Keratinocyte (primary cell): Measurements from ENCODE around the gene SLIT3. TPM values are rescaled to one million over a fixed set of nuclear protein-coding genes. Genes with fewer than 3 reads are reported as not detected.

Experiments
- DNase-seq: peaks from one replicate; pipeline ENCODE4 v3.0.0-alpha.2; 2011; ENCODE audit warnings: low read depth, missing footprints, low spot score
- FAIRE-seq: peaks from 2 replicates; lab custom pipeline; 2011; peaks lifted over from hg19 to GRCh38; lab: Jason Lieb, UNC
- H2AFZ ChIP-seq: 2 replicates; pipeline ENCODE4 v1.6.0; 2012; ENCODE audit warnings: low read length, control low read depth, inconsistent platforms; ENCODE audit not compliant: control insufficient read depth
- H3K27ac ChIP-seq: 2 replicates; pipeline ENCODE4 v1.5.1; 2011; ENCODE audit warnings: low read length; ENCODE audit not compliant: control insufficient read depth, insufficient read depth
- H3K27me3 ChIP-seq: 3 replicates; pipeline ENCODE4 v1.6.0; 2011; ENCODE audit warnings: low read length; ENCODE audit not compliant: control insufficient read depth, insufficient read depth; ENCODE audit errors: extremely low read depth
- H3K36me3 ChIP-seq, 2 experiments: 2 replicates in 1 of 2; 3 replicates in 1 of 2; pipeline ENCODE4 v1.5.1; 2011; ENCODE audit warnings: low read length in 2 of 2, mild to moderate bottlenecking in 1 of 2; ENCODE audit not compliant: control insufficient read depth in 2 of 2, insufficient read depth in 2 of 2; ENCODE audit errors: extremely low read depth in 1 of 2
- H3K4me1 ChIP-seq: 3 replicates; pipeline ENCODE4 v1.5.1; 2011; ENCODE audit warnings: low read length; ENCODE audit not compliant: control insufficient read depth, insufficient read depth; ENCODE audit errors: extremely low read depth
- H3K4me2 ChIP-seq: 3 replicates; pipeline ENCODE4 v1.6.0; 2011; ENCODE audit warnings: low read depth, low read length; ENCODE audit not compliant: control insufficient read depth, insufficient read depth; ENCODE audit errors: extremely low read depth
- H3K4me3 ChIP-seq, 3 experiments: fragments of 200-600 bp in 1 of 3; sonication (generic) in 1 of 3; 2 replicates in 2 of 3; 3 replicates in 1 of 3; pipeline ENCODE4 v1.5.1; 2011 to 2016; ENCODE audit warnings: low read length in 3 of 3, mild to moderate bottlenecking in 3 of 3, control low read depth in 2 of 3, inconsistent platforms in 1 of 3, low read depth in 1 of 3, mixed read lengths in 1 of 3, mixed run types in 1 of 3, moderate library complexity in 1 of 3; ENCODE audit not compliant: control insufficient read depth in 2 of 3, insufficient read depth in 2 of 3; ENCODE audit errors: extremely low read depth in 1 of 3
- H3K79me2 ChIP-seq: 2 replicates; pipeline ENCODE4 v1.6.0; 2012; ENCODE audit warnings: low read length; ENCODE audit not compliant: control insufficient read depth, insufficient read depth
- H3K9ac ChIP-seq: 3 replicates; pipeline ENCODE4 v1.6.0; 2011; ENCODE audit warnings: low read length; ENCODE audit not compliant: control insufficient read depth, insufficient read depth; ENCODE audit errors: extremely low read depth
- H3K9me1 ChIP-seq: 3 replicates; pipeline ENCODE4 v1.6.0; 2011; ENCODE audit warnings: low read length; ENCODE audit not compliant: control insufficient read depth, insufficient read depth; ENCODE audit errors: extremely low read depth
- H3K9me3 ChIP-seq: 2 replicates; pipeline ENCODE4 v1.5.1; 2012; ENCODE audit warnings: low read depth, low read length; ENCODE audit not compliant: control insufficient read depth
- H4K20me1 ChIP-seq: 3 replicates; pipeline ENCODE4 v1.6.0; 2011; ENCODE audit warnings: low read length; ENCODE audit not compliant: control insufficient read depth, insufficient read depth; ENCODE audit errors: extremely low read depth
- CTCF ChIP-seq, 3 experiments: IDR thresholded peaks in 1 of 3; conservative IDR thresholded peaks in 1 of 3; optimal IDR thresholded peaks in 1 of 3; 2 replicates in 2 of 3; 3 replicates in 1 of 3; pipeline versions ENCODE3 to v1.5.1; 2011; ENCODE audit warnings: low read length in 3 of 3, mild to moderate bottlenecking in 3 of 3, moderate library complexity in 2 of 3, control low read depth in 1 of 3, inconsistent platforms in 1 of 3; ENCODE audit not compliant: insufficient read depth in 2 of 3; ENCODE audit errors: extremely low read depth in 1 of 3
- EZH2 ChIP-seq: IDR thresholded peaks from one replicate; pipeline ENCODE4 v1.6.1; 2012; ENCODE audit warnings: inconsistent platforms, mild to moderate bottlenecking, low read length, moderate library complexity
- dilution Hi-C: fragments of 300-500 bp; cut with MboI; formaldehyde crosslinking; loops from one replicate; pipeline ENCODE4 v1.7.0; 2020; ENCODE audit warnings: low sequenced_read_pairs; ENCODE audit not compliant: extremely low pct_ligation_motif_present
- polyA plus RNA-seq, 5 experiments: library from polyadenylated mRNA; depleted of rRNA in 3 of 5; stranded (reverse) in 3 of 5; stranded (forward) in 1 of 5; unstranded in 1 of 5; fragments of >200 nt; gene quantifications; 1 replicate in 1 of 5; 2 replicates in 3 of 5; 3 replicates in 1 of 5; pipeline versions ENCODE4 v1.2.1 to v1.2.3, GENCODE V29; 2011 to 2012; ENCODE audit warnings: missing spikeins in 2 of 5, low read depth in 1 of 5, low replicate concordance in 1 of 5

The SLIT3 gene
- polyA plus RNA-seq, 1 donor (not counting 4 experiments of a cell fraction or from before 2014, with no cell fraction given) = 2.4 TPM

DNA sequence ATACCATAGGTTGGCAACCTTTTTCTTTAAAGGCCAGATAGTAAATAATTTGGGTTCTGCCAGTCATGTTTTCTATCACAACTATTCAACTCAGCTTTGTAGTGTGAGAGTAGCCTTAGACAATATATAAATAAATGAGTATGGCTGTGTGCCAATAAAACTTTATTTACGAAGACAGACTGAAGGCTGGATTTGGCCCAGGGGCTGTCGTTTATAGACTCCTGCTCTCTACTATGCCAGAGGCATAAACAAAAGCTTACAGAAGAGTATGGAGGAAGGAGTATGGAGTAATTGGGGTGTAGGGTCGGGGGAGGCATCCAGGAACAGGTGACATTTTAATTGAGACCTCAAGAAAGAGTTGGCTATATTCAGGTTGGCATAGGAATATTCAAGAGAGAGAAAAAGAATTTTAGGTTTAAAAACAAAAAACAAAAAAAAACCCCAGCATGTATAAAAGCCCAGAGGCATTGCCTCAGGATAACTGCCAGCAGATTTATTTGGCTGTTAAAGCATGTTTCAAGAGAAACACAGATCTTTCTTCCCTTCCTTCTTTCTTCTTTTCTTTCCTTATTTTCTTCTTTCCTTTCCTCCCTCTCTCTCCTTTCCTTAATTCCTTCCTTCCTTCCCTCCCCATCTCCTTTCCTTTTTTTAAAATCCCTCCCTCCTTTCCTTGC, 39.9 kb downstream of the SLIT3 start:
- H3K9me1 ChIP-seq = no peaks in the 10 kb centered on the region
- no peak overlapping the region for H3K27ac ChIP-seq
- H3K9ac ChIP-seq = no peak overlapping the region
- no peaks in the 10 kb centered on the region for H4K20me1 ChIP-seq
- dilution Hi-C loops = no loop called here
- no peak overlapping the region for H3K4me2 ChIP-seq
- no peak overlapping the region for H2AFZ ChIP-seq
- no peaks in the 10 kb centered on the region for H3K36me3 ChIP-seq
- FAIRE-seq (no peak), DNase-seq (no peak)
- H3K27me3 ChIP-seq = no peaks in the 10 kb centered on the region
- H3K4me3 ChIP-seq = no peak overlapping the region
- H3K9me3 ChIP-seq = no peaks in the 10 kb centered on the region
- H3K4me1 ChIP-seq = no peaks in the 10 kb centered on the region
- no peaks in the 10 kb centered on the region for H3K79me2 ChIP-seq
- no peak for TF ChIP-seq CTCF (optimal IDR thresholded peaks at IDR 0.05 in 1 of 3, IDR thresholded peaks at IDR 0.05 in 1 of 3, conservative IDR thresholded peaks at IDR 0.05 in 1 of 3; ENCODE audit: extremely low read depth in 1 of 3, insufficient read depth in 2 of 3, low read length in 3 of 3)
- TF ChIP-seq EZH2 = no peak

- TF ChIP-seq CTCF (optimal IDR thresholded peaks at IDR 0.05 in 1 of 3, IDR thresholded peaks at IDR 0.05 in 1 of 3, conservative IDR thresholded peaks at IDR 0.05 in 1 of 3; ENCODE audit: extremely low read depth in 1 of 3, insufficient read depth in 2 of 3, low read length in 3 of 3) = no peak
- TF ChIP-seq EZH2 = no peak
- DNase-seq (no peak), FAIRE-seq (no peak)
- H3K27me3 ChIP-seq = no peaks in the 10 kb centered on the region
- H2AFZ ChIP-seq = no peak overlapping the region
- H4K20me1 ChIP-seq = no peaks in the 10 kb centered on the region
- no peaks in the 10 kb centered on the region for H3K9me1 ChIP-seq
- H3K9ac ChIP-seq = no peak overlapping the region
- dilution Hi-C loops = no loop called here
- no peak overlapping the region for H3K4me3 ChIP-seq
- H3K79me2 ChIP-seq = no peaks in the 10 kb centered on the region
- no peaks in the 10 kb centered on the region for H3K9me3 ChIP-seq
- H3K36me3 ChIP-seq = no peaks in the 10 kb centered on the region
- H3K27ac ChIP-seq = no peak overlapping the region
- no peaks in the 10 kb centered on the region for H3K4me1 ChIP-seq
- no peak overlapping the region for H3K4me2 ChIP-seq
Measured at GRCh38 chr5:169258372-169259000, 42.5 kb downstream of the SLIT3 start.
